Endothelial cell of umbilical vein (primary cell): ENCODE measurements around the gene PRKAR1B. TPM values are rescaled to one million over a fixed set of nuclear protein-coding genes. Genes with fewer than 3 reads are reported as not detected.

Experiments
- BruUV-seq: library from RNA; stranded (reverse); fragments of 400-500 nt; replicated peaks from 2 replicates; lab custom pipeline; 2021; lab: Mats Ljungman, UMichigan
- CTCF ChIA-PET: fragments of 300-600, 350-600 bp; sonication (Branson Sonifier 250); formaldehyde crosslinking; loops from one replicate; lab custom pipeline; 2021; ENCODE audit warnings: antibody characterized with exemption, inconsistent platforms; lab: Charles Lee
- POLR2A ChIA-PET: fragments of 300-600, 350-600 bp; sonication (Branson Sonifier 250); formaldehyde crosslinking; loops from one replicate; lab custom pipeline; 2021; ENCODE audit warnings: antibody characterized with exemption, inconsistent platforms; lab: Charles Lee
- DNase-seq: peaks from one replicate; pipeline ENCODE4 v3.0.0-alpha.2; 2011; ENCODE audit warnings: low read depth, low spot score
- FAIRE-seq: peaks from 2 replicates; lab custom pipeline; 2011; peaks lifted over from hg19 to GRCh38; lab: Jason Lieb, UNC
- H2AFZ ChIP-seq: 2 replicates; pipeline ENCODE4 v1.6.0; 2012; ENCODE audit warnings: low read depth, low read length, control low read depth, inconsistent platforms
- H3K27ac ChIP-seq: 2 replicates; pipeline ENCODE4 v1.5.1; 2011; ENCODE audit warnings: low read depth, mild to moderate bottlenecking, control low read depth, low read length, moderate library complexity; ENCODE audit not compliant: insufficient read depth
- H3K27me3 ChIP-seq, 2 experiments: 2 replicates each; pipeline versions ENCODE4 v1.6.0 to v1.6.1; 2011; ENCODE audit warnings: low read length in 2 of 2, mixed read lengths in 1 of 2; ENCODE audit not compliant: control insufficient read depth in 2 of 2, insufficient read depth in 2 of 2
- H3K36me3 ChIP-seq, 2 experiments: 2 replicates in 1 of 2; 3 replicates in 1 of 2; pipeline ENCODE4 v1.5.1; 2011; ENCODE audit warnings: low read length in 2 of 2, mild to moderate bottlenecking in 1 of 2, moderate library complexity in 1 of 2; ENCODE audit not compliant: control insufficient read depth in 2 of 2, insufficient read depth in 2 of 2; ENCODE audit errors: extremely low read depth in 1 of 2
- H3K4me1 ChIP-seq: 3 replicates; pipeline ENCODE4 v1.5.1; 2011; ENCODE audit warnings: mild to moderate bottlenecking, low read length; ENCODE audit not compliant: control insufficient read depth, insufficient read depth; ENCODE audit errors: extremely low read depth
- H3K4me2 ChIP-seq: 2 replicates; pipeline ENCODE4 v1.6.1; 2011; ENCODE audit warnings: low read length, control low read depth, mixed read lengths; ENCODE audit not compliant: insufficient read depth
- H3K4me3 ChIP-seq, 3 experiments: fragments of 200-600 bp in 1 of 3; sonication (generic), shearing (Covaris generic) in 1 of 3; replicated peaks in 1 of 3; 2 replicates each; pipeline ENCODE4 v1.5.1; 2011 to 2016; ENCODE audit warnings: control low read depth in 3 of 3, low read length in 3 of 3, mild to moderate bottlenecking in 2 of 3, inconsistent platforms in 1 of 3, low read depth in 1 of 3, moderate library complexity in 1 of 3; ENCODE audit not compliant: insufficient read depth in 1 of 3
- H3K79me2 ChIP-seq: 2 replicates; pipeline ENCODE4 v1.6.0; 2012; ENCODE audit warnings: low read length, inconsistent platforms; ENCODE audit not compliant: control insufficient read depth, insufficient read depth
- H3K9ac ChIP-seq: replicated peaks from 2 replicates; pipeline ENCODE3; 2011; ENCODE audit warnings: low read length, control low read depth; ENCODE audit not compliant: insufficient read depth; ENCODE audit errors: extremely low read depth
- H3K9me1 ChIP-seq: replicated peaks from 3 replicates; pipeline ENCODE4 v1.6.0; 2011; ENCODE audit warnings: mild to moderate bottlenecking, low read length; ENCODE audit not compliant: control insufficient read depth, insufficient read depth; ENCODE audit errors: extremely low read depth
- H3K9me3 ChIP-seq: replicated peaks from 2 replicates; pipeline ENCODE4 v1.5.1; 2012; ENCODE audit warnings: low read length, inconsistent platforms; ENCODE audit not compliant: control insufficient read depth, insufficient read depth
- H4K20me1 ChIP-seq: replicated peaks from 2 replicates; pipeline ENCODE3; 2011; ENCODE audit warnings: mild to moderate bottlenecking, low read length; ENCODE audit not compliant: control insufficient read depth, insufficient read depth; ENCODE audit errors: extremely low read depth
- CTCF ChIP-seq, 2 donors: IDR thresholded peaks; 1 replicate in 1 of 2; 2 replicates in 1 of 2; pipeline ENCODE4 v1.5.1; 2011; ENCODE audit warnings: low read length in 2 of 2, mild to moderate bottlenecking in 2 of 2, moderate library complexity in 2 of 2, control low read depth in 1 of 2, inconsistent platforms in 1 of 2, low read depth in 1 of 2; ENCODE audit not compliant: insufficient read depth in 1 of 2; ENCODE audit errors: extremely low read depth in 1 of 2
- FOS ChIP-seq: IDR thresholded peaks from 2 replicates; pipeline ENCODE4 v1.6.1; 2011; ENCODE audit warnings: mild to moderate bottlenecking, low read length, moderate library complexity, borderline replicate concordance; ENCODE audit not compliant: insufficient read depth
- GATA2 ChIP-seq: IDR thresholded peaks from 2 replicates; pipeline ENCODE4 v1.7.0; 2011; ENCODE audit warnings: low read depth, mild to moderate bottlenecking, moderate library complexity, mixed read lengths, low read length; ENCODE audit not compliant: insufficient read length, insufficient read depth
- POLR2A ChIP-seq: IDR thresholded peaks from 2 replicates; pipeline ENCODE4 v1.6.1; 2012; ENCODE audit warnings: low read depth, mild to moderate bottlenecking, control low read depth, low read length
- dilution Hi-C: fragments of 300-500 bp; cut with MboI; formaldehyde crosslinking; loops from one replicate; pipeline ENCODE4 v1.15.0; 2019; ENCODE audit warnings: low sequenced_read_pairs; ENCODE audit not compliant: extremely low pct_ligation_motif_present
- intact Hi-C: fragments of 100-400 bp; cut with micrococcal nuclease; formaldehyde crosslinking; loops from one replicate; pipeline ENCODE4 v1.10.0; 2022
- polyA plus RNA-seq, 4 experiments: library from polyadenylated mRNA; depleted of rRNA in 3 of 4; stranded (reverse) in 3 of 4; unstranded in 1 of 4; fragments of >200 nt; gene quantifications; 2 replicates each; pipeline versions ENCODE4 v1.2.1 to v1.2.3, GENCODE V29; 2011 to 2012; ENCODE audit warnings: missing spikeins in 1 of 4
- total RNA-seq: library from RNA; stranded (reverse); gene quantifications from 2 replicates; pipeline ENCODE4 v1.2.3, GENCODE V29; 2021

PRKAR1B gene
- total and polyA plus RNA-seq, 2 donors (not counting 3 experiments of a cell fraction or from before 2014, with no cell fraction given), result 15.4 to 29.2 TPM

- DNase-seq, result no peak
- no peak overlapping the region for H2AFZ ChIP-seq
- intact Hi-C loops, result no loop called here
- FAIRE-seq, result no peak
- H3K27me3 ChIP-seq, result no peaks in the 10 kb centered on the region
- TF ChIP-seq FOS, result no peak
- no peak for TF ChIP-seq GATA2
- no peak for TF ChIP-seq POLR2A
- H3K4me3 ChIP-seq, result no peak overlapping the region
- no TSS peak for BruUV-seq
- no peak overlapping the region for H3K9ac ChIP-seq
- H3K4me1 ChIP-seq, result no peaks in the 10 kb centered on the region
- no peak overlapping the region for H3K27ac ChIP-seq
- peaks cover 23% of the 10 kb centered on the region for H3K79me2 ChIP-seq
- ChIA-PET POLR2A (no interaction called here), CTCF (no interaction called here)
- no peaks in the 10 kb centered on the region for H3K9me1 ChIP-seq
- peaks cover 3 to 21% of the 10 kb centered on the region in 2 experiments for H3K36me3 ChIP-seq
- no peaks in the 10 kb centered on the region for H4K20me1 ChIP-seq
- H3K4me2 ChIP-seq, result no peak overlapping the region
- H3K9me3 ChIP-seq, result no peaks in the 10 kb centered on the region
- dilution Hi-C loops, result no loop called here
Measured at GRCh38 chr7:741191-741671, 14.2 kb upstream of the PRKAR1B start.

- H2AFZ ChIP-seq, result no peak overlapping the region
- ChIA-PET CTCF (no interaction called here), POLR2A (no interaction called here)
- H3K9me3 ChIP-seq, result no peaks in the 10 kb centered on the region
- DNase-seq (no peak), FAIRE-seq (no peak)
- H3K27ac ChIP-seq, result no peak overlapping the region
- no TSS peak for BruUV-seq
- no peaks in the 10 kb centered on the region for H3K4me1 ChIP-seq
- H4K20me1 ChIP-seq, result no peaks in the 10 kb centered on the region
- TF ChIP-seq CTCF (IDR thresholded peaks at IDR 0.05; ENCODE audit: extremely low read depth in 1 of 2, insufficient read depth in 1 of 2, low read depth in 1 of 2, low read length in 2 of 2), result no peak
- intact Hi-C loops (no loop called here), dilution Hi-C loops (no loop called here)
- H3K27me3 ChIP-seq, result no peaks in the 10 kb centered on the region
- H3K4me3 ChIP-seq, result no peak overlapping the region
- peaks cover 3 to 20% of the 10 kb centered on the region in 2 experiments for H3K36me3 ChIP-seq
- H3K9me1 ChIP-seq, result no peaks in the 10 kb centered on the region
- no peak overlapping the region for H3K4me2 ChIP-seq
- H3K79me2 ChIP-seq, result peaks cover 32% of the 10 kb centered on the region
- H3K9ac ChIP-seq, result no peak overlapping the region
Measured at GRCh38 chr7:739983-740942, 13.2 kb upstream of the PRKAR1B start.
